GM10248 (cell line): ENCODE data around the gene RNF5.

ENCODE experiments used
- CTCF ChIA-PET: fragments of 300-600 bp; sonication (Branson Sonifier 250); formaldehyde crosslinking; extraction: SDS; loops from one replicate; lab custom pipeline; 2021; ENCODE audit warnings: antibody characterized with exemption; lab: Yijun Ruan, JAX
- POLR2A ChIA-PET: fragments of 350-650 bp; sonication (Branson Sonifier 250); formaldehyde crosslinking; extraction: SDS; loops from one replicate; lab custom pipeline; 2020; ENCODE audit warnings: antibody characterized with exemption; lab: Yijun Ruan, JAX
- DNase-seq: peaks from one replicate; pipeline ENCODE4 v3.0.0; 2012; ENCODE audit errors: extremely low spot score
- CTCF ChIP-seq: IDR thresholded peaks from 2 replicates; pipeline ENCODE4 v1.5.1; 2012; ENCODE audit warnings: mild to moderate bottlenecking, low read depth; ENCODE audit errors: extremely low read depth, missing control alignments, control extremely low read depth

Gene RNF5

GRCh38 chr6:32194388-32194787 lies 16.2 kb downstream of the RNF5 start:
- TF ChIP-seq CTCF: no peak
- CTCF ChIA-PET: interaction anchor here (1.0 to 2.2 kb wide), 5 partner anchors 10 to 75 kb away, joined by 3 to 11 read pairs (median 4); partner anchors contain the start of genes ATF6B and FKBPL
- POLR2A ChIA-PET: no interaction called here
- DNase-seq: no peak

- ChIA-PET CTCF (interaction anchor here (0.7 to 2.2 kb wide), 16 partner anchors 9 to 108 kb away, joined by 3 to 11 read pairs (median 4); partner anchors contain the start of genes AGPAT1, ATF6B and FKBPL), POLR2A (interaction anchor here (0.5 to 0.8 kb wide), 3 partner anchors 67 to 359 kb away, joined by 3 to 8 read pairs (median 7); partner anchors contain the start of genes ATF6B and NEU1)
- no peak for DNase-seq
- peak; percentile 44 for TF ChIP-seq CTCF
Observed at GRCh38 chr6:32194825-32195651, 16.8 kb downstream of the RNF5 start.

GRCh38 chr6:32195652-32195901 lies 17.4 kb downstream of the RNF5 start:
- TF ChIP-seq CTCF: peak; percentile 22
- POLR2A ChIA-PET: interaction anchor here (0.5 to 0.8 kb wide), 3 partner anchors 67 to 360 kb away, joined by 3 to 8 read pairs (median 7); partner anchors contain the start of genes ATF6B and NEU1
- peak; percentile 98 for DNase-seq
- CTCF ChIA-PET: interaction anchor here (0.7 to 2.2 kb wide), 16 partner anchors 9 to 108 kb away, joined by 3 to 11 read pairs (median 4); partner anchors contain the start of genes AGPAT1, ATF6B and FKBPL

- ChIA-PET POLR2A (interaction anchor here (0.5 to 0.8 kb wide), 3 partner anchors 68 to 360 kb away, joined by 3 to 8 read pairs (median 7); partner anchors contain the start of genes ATF6B and NEU1), CTCF (interaction anchor here (0.7 to 2.2 kb wide), 15 partner anchors 9 to 109 kb away, joined by 3 to 11 read pairs (median 4); partner anchors contain the start of genes AGPAT1, ATF6B and FKBPL)
- no peak for TF ChIP-seq CTCF
- peak; percentile 79 for DNase-seq
Observed at GRCh38 chr6:32195902-32196681, 17.9 kb downstream of the RNF5 start.

- ChIA-PET POLR2A (interaction anchor here (0.7 kb wide), 1 partner anchor 1146 kb away, joined by 5 read pairs; no protein-coding TSS in a partner anchor), CTCF (interaction anchor here (1.5 to 1.6 kb wide), 3 partner anchors 9 to 150 kb away, joined by 4 to 7 read pairs (median 6); no protein-coding TSS in a partner anchor)
- peak; percentile 19 for TF ChIP-seq CTCF
- peak; percentile 55 for DNase-seq
Observed at GRCh38 chr6:32196682-32197616, 18.7 kb downstream of the RNF5 start.
